Liver (tissue), 9 donors: ENCODE measurements around the gene AKAP13. TPM values are rescaled to one million over a fixed set of nuclear protein-coding genes. Genes with fewer than 3 reads are reported as not detected.

Experiments used
- DNase-seq: peaks from one replicate; pipeline ENCODE4 v3.0.0-alpha.2; 2017; ENCODE audit warnings: low spot score
- H3K27ac ChIP-seq, 2 donors: one replicate each; pipeline ENCODE4 v1.7.0; 2013; ENCODE audit warnings: inconsistent platforms in 2 of 2, low read length in 2 of 2, control low read depth in 1 of 2, low read depth in 1 of 2, mild to moderate bottlenecking in 1 of 2
- H3K27me3 ChIP-seq, 4 donors: one replicate each; pipeline versions ENCODE4 v1.6.1 to v1.7.0; 2013; ENCODE audit warnings: low read length in 3 of 4, inconsistent platforms in 1 of 4, mild to moderate bottlenecking in 1 of 4, moderate library complexity in 1 of 4; ENCODE audit not compliant: control insufficient read depth in 4 of 4, insufficient read depth in 4 of 4
- H3K36me3 ChIP-seq, 4 donors: one replicate each; pipeline versions ENCODE4 v1.6.1 to v1.7.0; 2013; ENCODE audit warnings: low read length in 3 of 4, mild to moderate bottlenecking in 3 of 4, low read depth in 1 of 4, moderate library complexity in 1 of 4; ENCODE audit not compliant: control insufficient read depth in 4 of 4, insufficient read depth in 3 of 4
- H3K4me1 ChIP-seq, 4 donors: one replicate each; pipeline versions ENCODE4 v1.6.1 to v1.7.0; 2013; ENCODE audit warnings: low read length in 3 of 4, mild to moderate bottlenecking in 3 of 4, moderate library complexity in 1 of 4; ENCODE audit not compliant: control insufficient read depth in 4 of 4, insufficient read depth in 4 of 4
- H3K4me3 ChIP-seq, 3 donors: one replicate each; pipeline versions ENCODE4 v1.6.1 to v1.7.0; 2013; ENCODE audit warnings: low read length in 3 of 3, control low read depth in 1 of 3, low read depth in 1 of 3, mild to moderate bottlenecking in 1 of 3
- H3K9ac ChIP-seq, 2 donors: one replicate each; pipeline ENCODE4 v1.7.0; 2013; ENCODE audit warnings: low read length in 2 of 2, mild to moderate bottlenecking in 2 of 2, moderate library complexity in 2 of 2, control low read depth in 1 of 2, low read depth in 1 of 2
- H3K9me3 ChIP-seq, 4 donors: one replicate each; pipeline versions ENCODE4 v1.6.1 to v1.7.0; 2013; ENCODE audit warnings: low read length in 3 of 4; ENCODE audit not compliant: control insufficient read depth in 4 of 4
- CTCF ChIP-seq: fragments of 150-350 bp; IDR thresholded peaks from 2 replicates; pipeline ENCODE4 v1.5.1; 2017; ENCODE audit warnings: improper control_type of control experiment, low read depth, low read length; ENCODE audit not compliant: missing input control
- EGR1 ChIP-seq, 2 donors: IDR thresholded peaks; 2 replicates each; pipeline ENCODE4 v1.6.1; 2016 to 2018; ENCODE audit warnings: antibody characterized with exemption in 2 of 2, low read depth in 2 of 2
- FOXA1 ChIP-seq: IDR thresholded peaks from 2 replicates; pipeline ENCODE4 v1.6.1; 2016; ENCODE audit warnings: antibody characterized with exemption
- FOXA2 ChIP-seq: IDR thresholded peaks from 2 replicates; pipeline ENCODE4 v1.6.1; 2016; ENCODE audit warnings: antibody characterized with exemption
- GABPA ChIP-seq, 2 donors: IDR thresholded peaks in 1 of 2; conservative IDR thresholded peaks in 1 of 2; 2 replicates each; pipeline ENCODE4 v1.6.1; 2016; ENCODE audit warnings: antibody characterized with exemption in 2 of 2, mild to moderate bottlenecking in 1 of 2, moderate library complexity in 1 of 2
- HNF4A ChIP-seq, 2 donors: conservative IDR thresholded peaks; 2 replicates each; pipeline ENCODE4 v1.6.1; 2016; ENCODE audit warnings: antibody characterized with exemption in 2 of 2, mild to moderate bottlenecking in 2 of 2
- HNF4G ChIP-seq: IDR thresholded peaks from 2 replicates; pipeline ENCODE4 v1.6.1; 2016; ENCODE audit warnings: antibody characterized with exemption
- JUND ChIP-seq, 2 donors: IDR thresholded peaks; 2 replicates each; pipeline ENCODE4 v1.6.1; 2016; ENCODE audit warnings: antibody characterized with exemption in 2 of 2
- MAX ChIP-seq: IDR thresholded peaks from 2 replicates; pipeline ENCODE4 v1.6.1; 2016; ENCODE audit warnings: antibody characterized with exemption
- NR2F2 ChIP-seq: IDR thresholded peaks from 2 replicates; pipeline ENCODE4 v1.6.1; 2016; ENCODE audit warnings: antibody characterized with exemption
- RAD21 ChIP-seq, 2 donors: IDR thresholded peaks; 2 replicates each; pipeline ENCODE4 v1.6.1; 2016; ENCODE audit warnings: antibody characterized with exemption in 2 of 2, mild to moderate bottlenecking in 2 of 2
- REST ChIP-seq: IDR thresholded peaks from 2 replicates; pipeline ENCODE4 v1.6.1; 2016; ENCODE audit warnings: antibody characterized with exemption, mild to moderate bottlenecking
- RXRA ChIP-seq, 2 donors: IDR thresholded peaks; 2 replicates each; pipeline ENCODE4 v1.6.1; 2017 to 2018; ENCODE audit warnings: antibody characterized with exemption in 2 of 2, mild to moderate bottlenecking in 1 of 2
- SP1 ChIP-seq: IDR thresholded peaks from 2 replicates; pipeline ENCODE4 v1.6.1; 2018; ENCODE audit warnings: antibody characterized with exemption, mild to moderate bottlenecking
- YY1 ChIP-seq: IDR thresholded peaks from 2 replicates; pipeline ENCODE4 v1.6.1; 2016; ENCODE audit warnings: antibody characterized with exemption, mild to moderate bottlenecking
- WGBS: extraction: QIAGEN DNeasy Blood & Tissue Kit; methylation state at CpG from one replicate; pipeline ENCODE4 v1.1.7; 2013; 5-methylcytosine and 5-hydroxymethylcytosine counted together
- polyA plus RNA-seq, 2 donors: library from polyadenylated mRNA; stranded (reverse) in 1 of 2; unstranded in 1 of 2; fragments of 200-250 nt in 1 of 2; fragments of >200 nt in 1 of 2; fragmentation: Nextera tagmentation in 1 of 2; extraction: Ambion mirVana in 1 of 2; gene quantifications; one replicate each; pipeline versions ENCODE4 v1.2.1 to v1.2.3, GENCODE V29; 2013 to 2015
- total RNA-seq, 2 donors: library from RNA; depleted of rRNA; stranded (reverse); fragments of >200 nt; gene quantifications; one replicate each; pipeline ENCODE4 v1.2.3, GENCODE V29; 2014
- TF ChIP-seq, protein P1 (sequence below): IDR thresholded peaks from 2 replicates; pipeline ENCODE4 v1.6.1; 2016; ENCODE audit warnings: antibody characterized with exemption
- TF ChIP-seq, protein P2 (sequence below): IDR thresholded peaks from 2 replicates; pipeline ENCODE4 v1.6.1; 2016; ENCODE audit warnings: antibody characterized with exemption
- donor health status: healthy.
- donor health status: healthy.
- donor health status: healthy.
- donor health status: healthy.
- donor health status: healthy.

AKAP13 gene
- total and polyA plus RNA-seq, 4 donors: 18.6 to 92.3 (median 37.4) TPM

- DNase-seq: no peak
- peaks cover 12 to 64% (median 51%) of the 10 kb centered on the region in 4 donors for H3K36me3 ChIP-seq
- H3K9ac ChIP-seq: no peak overlapping the region
- H3K9me3 ChIP-seq: peaks cover 0 to 8% (median 2%) of the 10 kb centered on the region in 4 donors
- no peak overlapping the region for H3K27ac ChIP-seq
- no peak overlapping the region for H3K4me3 ChIP-seq
- no peaks in the 10 kb centered on the region for H3K27me3 ChIP-seq
- peaks cover 0 to 3% (median under 1%) of the 10 kb centered on the region in 4 donors for H3K4me1 ChIP-seq
- TF ChIP-seq HNF4A (conservative IDR thresholded peaks at IDR 0.05) (no peak), HNF4G (no peak), NR2F2 (no peak), REST (no peak), GABPA (IDR thresholded peaks at IDR 0.05 in 1 of 2, conservative IDR thresholded peaks at IDR 0.05 in 1 of 2) (no peak), EGR1 (IDR thresholded peaks at IDR 0.05; ENCODE audit: low read depth in 2 of 2) (no peak), JUND (IDR thresholded peaks at IDR 0.05) (no peak), SP1 (no peak), RAD21 (IDR thresholded peaks at IDR 0.05) (no peak), FOXA2 (no peak), MAX (no peak)
- TF ChIP-seq, protein P1, sequence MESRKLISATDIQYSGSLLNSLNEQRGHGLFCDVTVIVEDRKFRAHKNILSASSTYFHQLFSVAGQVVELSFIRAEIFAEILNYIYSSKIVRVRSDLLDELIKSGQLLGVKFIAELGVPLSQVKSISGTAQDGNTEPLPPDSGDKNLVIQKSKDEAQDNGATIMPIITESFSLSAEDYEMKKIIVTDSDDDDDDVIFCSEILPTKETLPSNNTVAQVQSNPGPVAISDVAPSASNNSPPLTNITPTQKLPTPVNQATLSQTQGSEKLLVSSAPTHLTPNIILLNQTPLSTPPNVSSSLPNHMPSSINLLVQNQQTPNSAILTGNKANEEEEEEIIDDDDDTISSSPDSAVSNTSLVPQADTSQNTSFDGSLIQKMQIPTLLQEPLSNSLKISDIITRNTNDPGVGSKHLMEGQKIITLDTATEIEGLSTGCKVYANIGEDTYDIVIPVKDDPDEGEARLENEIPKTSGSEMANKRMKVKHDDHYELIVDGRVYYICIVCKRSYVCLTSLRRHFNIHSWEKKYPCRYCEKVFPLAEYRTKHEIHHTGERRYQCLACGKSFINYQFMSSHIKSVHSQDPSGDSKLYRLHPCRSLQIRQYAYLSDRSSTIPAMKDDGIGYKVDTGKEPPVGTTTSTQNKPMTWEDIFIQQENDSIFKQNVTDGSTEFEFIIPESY: no peak
- TF ChIP-seq, protein P2, sequence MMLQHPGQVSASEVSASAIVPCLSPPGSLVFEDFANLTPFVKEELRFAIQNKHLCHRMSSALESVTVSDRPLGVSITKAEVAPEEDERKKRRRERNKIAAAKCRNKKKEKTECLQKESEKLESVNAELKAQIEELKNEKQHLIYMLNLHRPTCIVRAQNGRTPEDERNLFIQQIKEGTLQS: no peak
These were observed 353.0 kb downstream of the AKAP13 start for GRCh38 chr15:85733416-85733815.

DNA sequence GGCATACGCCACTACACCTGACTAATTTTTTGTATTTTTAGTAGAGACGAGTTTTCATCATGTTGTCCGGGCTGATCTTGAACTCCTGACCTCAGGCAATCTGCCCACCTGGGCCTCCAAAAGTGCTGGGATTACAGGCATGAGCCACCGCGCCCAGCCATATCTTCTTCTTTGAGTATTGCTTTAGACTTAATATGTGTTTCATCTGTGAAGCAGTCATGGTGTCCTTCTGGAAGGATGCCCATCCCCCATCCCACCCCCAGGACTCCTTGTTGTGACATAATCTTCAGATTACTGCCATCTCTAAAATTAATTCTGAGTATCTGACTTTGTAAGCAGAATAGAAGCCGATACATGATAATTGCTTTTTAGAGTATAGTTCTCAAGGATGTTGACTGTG, 356.7 kb downstream of the AKAP13 start:
- no peak overlapping the region for H3K9ac ChIP-seq
- no peak overlapping the region for H3K27ac ChIP-seq
- no peak for TF ChIP-seq EGR1 (IDR thresholded peaks at IDR 0.05; ENCODE audit: low read depth in 2 of 2)
- no peaks in the 10 kb centered on the region for H3K4me1 ChIP-seq
- peaks cover 0 to 8% (median 2%) of the 10 kb centered on the region in 4 donors for H3K9me3 ChIP-seq
- no peak for DNase-seq
- H3K4me3 ChIP-seq: no peak overlapping the region
- no peaks in the 10 kb centered on the region for H3K27me3 ChIP-seq
- H3K36me3 ChIP-seq: peaks cover 16 to 69% (median 57%) of the 10 kb centered on the region in 4 donors
- 91% methylated on average over 6 of the region's 6 CpGs for WGBS

DNA sequence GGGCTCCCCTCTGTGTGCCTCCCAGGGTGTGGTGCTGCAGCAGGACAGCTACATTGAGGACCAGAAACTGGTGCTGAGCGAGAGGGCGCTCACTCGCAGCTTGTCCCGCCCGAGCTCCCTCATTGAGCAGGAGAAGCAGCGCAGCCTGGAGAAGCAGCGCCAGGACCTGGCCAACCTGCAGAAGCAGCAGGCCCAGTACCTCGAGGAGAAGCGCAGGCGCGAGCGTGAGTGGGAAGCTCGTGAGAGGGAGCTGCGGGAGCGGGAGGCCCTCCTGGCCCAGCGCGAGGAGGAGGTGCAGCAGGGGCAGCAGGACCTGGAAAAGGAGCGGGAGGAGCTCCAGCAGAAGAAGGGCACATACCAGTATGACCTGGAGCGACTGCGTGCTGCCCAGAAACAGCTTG, 360.6 kb downstream of the AKAP13 start:
- no peak overlapping the region for H3K9ac ChIP-seq
- H3K27me3 ChIP-seq: no peaks in the 10 kb centered on the region
- WGBS: 96% methylated on average over 20 of the region's 20 CpGs
- no peak overlapping the region for H3K27ac ChIP-seq
- DNase-seq: no peak
- no peak overlapping the region for H3K4me3 ChIP-seq
- peaks cover 16 to 79% (median 59%) of the 10 kb centered on the region in 4 donors for H3K36me3 ChIP-seq
- no peaks in the 10 kb centered on the region for H3K9me3 ChIP-seq
- no peaks in the 10 kb centered on the region for H3K4me1 ChIP-seq
- no peak for TF ChIP-seq HNF4G
- no peak for TF ChIP-seq EGR1 (IDR thresholded peaks at IDR 0.05; ENCODE audit: low read depth in 2 of 2)
- TF ChIP-seq RXRA (IDR thresholded peaks at IDR 0.05): no peak
- no peak for TF ChIP-seq CTCF
- TF ChIP-seq, protein P1: no peak
- no peak for TF ChIP-seq NR2F2
- no peak for TF ChIP-seq HNF4A (conservative IDR thresholded peaks at IDR 0.05)
- TF ChIP-seq FOXA1: no peak
- no peak for TF ChIP-seq JUND (IDR thresholded peaks at IDR 0.05)
- no peak for TF ChIP-seq MAX
- TF ChIP-seq, protein P2: no peak
- no peak for TF ChIP-seq YY1
- no peak for TF ChIP-seq FOXA2
